B cell (primary cell): ENCODE data around the gene ZC3HAV1. TPM values are rescaled to one million over a fixed set of nuclear protein-coding genes. Genes with fewer than 3 reads are reported as not detected.

Experiments used
- ATAC-seq: fragments of 200-7000 bp; cut with Tn5 transposase; one replicate; pipeline ENCODE4 v1.10.0; 2021; ENCODE audit warnings: low read depth, mild to moderate bottlenecking, moderate number of reproducible peaks, moderate library complexity
- CTCF ChIA-PET: fragments of 350-600 bp; sonication (Branson Sonifier 250); formaldehyde crosslinking; loops from one replicate; lab custom pipeline; 2021; ENCODE audit warnings: antibody characterized with exemption, inconsistent platforms; lab: Charles Lee
- POLR2A ChIA-PET: fragments of 350-600 bp; sonication (Branson Sonifier 250); formaldehyde crosslinking; loops from one replicate; lab custom pipeline; 2021; ENCODE audit warnings: antibody characterized with exemption; lab: Charles Lee
- DNase-seq: peaks from one replicate; pipeline ENCODE4 v3.0.0; 2013
- H2AFZ ChIP-seq: 2 replicates; pipeline ENCODE4 v1.6.1; 2012; ENCODE audit warnings: mild to moderate bottlenecking, low read depth, low read length; ENCODE audit not compliant: insufficient read depth, poor library complexity, severe bottlenecking
- H3K27ac ChIP-seq, 2 donors: 1 replicate in 1 of 2; 2 replicates in 1 of 2; pipeline ENCODE4 v1.5.1; 2012 to 2013; ENCODE audit warnings: low read length in 2 of 2, mild to moderate bottlenecking in 2 of 2, moderate library complexity in 1 of 2
- H3K27me3 ChIP-seq, 4 experiments: fragments of 200-600 bp in 1 of 4; sonication (generic) in 1 of 4; replicated peaks in 1 of 4; 1 replicate in 2 of 4; 2 replicates in 2 of 4; pipeline versions ENCODE4 v1.6.1 to v1.7.0; 2013 to 2016; ENCODE audit warnings: low read length in 3 of 4, mild to moderate bottlenecking in 2 of 4, mixed read lengths in 1 of 4, moderate library complexity in 1 of 4; ENCODE audit not compliant: insufficient read depth in 4 of 4, control insufficient read depth in 3 of 4; ENCODE audit errors: control extremely low read depth in 1 of 4
- H3K36me3 ChIP-seq, 2 experiments: replicated peaks in 1 of 2; 1 replicate in 1 of 2; 2 replicates in 1 of 2; pipeline versions ENCODE4 v1.6.1 to v1.7.1; 2013; ENCODE audit warnings: low read length in 1 of 2; ENCODE audit not compliant: insufficient read depth in 2 of 2, control insufficient read depth in 1 of 2; ENCODE audit errors: control extremely low read depth in 1 of 2, extremely low read depth in 1 of 2
- H3K4me1 ChIP-seq, 2 donors: fragments of 200-600 bp in 1 of 2; sonication (generic) in 1 of 2; 1 replicate in 1 of 2; 2 replicates in 1 of 2; pipeline versions ENCODE4 v1.5.1 to v1.6.1; 2013 to 2017; ENCODE audit warnings: low read length in 2 of 2; ENCODE audit not compliant: control insufficient read depth in 2 of 2, insufficient read depth in 2 of 2
- H3K4me2 ChIP-seq: replicated peaks from 2 replicates; pipeline ENCODE3; 2012; ENCODE audit warnings: mild to moderate bottlenecking, low read depth, low read length; ENCODE audit not compliant: poor library complexity, severe bottlenecking
- H3K4me3 ChIP-seq, 5 experiments: fragments of 200-600 bp in 1 of 5; sonication (generic) in 1 of 5; 1 replicate in 3 of 5; 2 replicates in 2 of 5; pipeline versions ENCODE4 v1.5.1 to v1.7.0; 2011 to 2016; ENCODE audit warnings: low read length in 4 of 5, mild to moderate bottlenecking in 4 of 5, low read depth in 2 of 5, control low read depth in 1 of 5, moderate library complexity in 1 of 5; ENCODE audit not compliant: insufficient read depth in 1 of 5; ENCODE audit errors: control extremely low read depth in 1 of 5, extremely low read depth in 1 of 5
- H3K79me2 ChIP-seq: fragments of 200-600 bp; sonication (generic); one replicate; pipeline ENCODE4 v1.6.0; 2016; ENCODE audit warnings: low read length; ENCODE audit not compliant: control insufficient read depth, insufficient read depth
- H3K9ac ChIP-seq: fragments of 200-600 bp; sonication (generic); 2 replicates; pipeline ENCODE4 v1.6.1; 2017; ENCODE audit warnings: mild to moderate bottlenecking, low read length, moderate library complexity
- H3K9me3 ChIP-seq, 3 donors: one replicate each; pipeline versions ENCODE4 v1.6.1 to v1.7.1; 2013; ENCODE audit warnings: low read length in 2 of 3; ENCODE audit not compliant: control insufficient read depth in 2 of 3, insufficient read depth in 1 of 3; ENCODE audit errors: control extremely low read depth in 1 of 3
- H4K20me1 ChIP-seq: 2 replicates; pipeline ENCODE4 v1.6.0; 2012; ENCODE audit warnings: mild to moderate bottlenecking, low read length; ENCODE audit not compliant: insufficient read depth, control insufficient read depth, poor library complexity, severe bottlenecking
- H3K27ac Mint-ChIP-seq: one replicate; pipeline ENCODE4 v1.8.0; 2021; ENCODE audit warnings: mixed read lengths
- H3K27me3 Mint-ChIP-seq: one replicate; pipeline ENCODE4 v1.8.0; 2021; ENCODE audit warnings: mixed read lengths
- H3K4me1 Mint-ChIP-seq: one replicate; pipeline ENCODE4 v1.8.0; 2021; ENCODE audit warnings: mixed read lengths
- H3K4me3 Mint-ChIP-seq: one replicate; pipeline ENCODE4 v1.8.0; 2021; ENCODE audit warnings: mixed read lengths
- H3K9me3 Mint-ChIP-seq: one replicate; pipeline ENCODE4 v1.8.0; 2022; ENCODE audit warnings: mixed read lengths; ENCODE audit not compliant: insufficient read depth
- CTCF ChIP-seq: fragments of 200-600 bp; IDR thresholded peaks from one replicate; pipeline ENCODE4 v1.8.0; 2022; ENCODE audit warnings: antibody characterized with exemption, mild to moderate bottlenecking
- EZH2 ChIP-seq: IDR thresholded peaks from 2 replicates; pipeline ENCODE4 v1.6.1; 2012; ENCODE audit warnings: borderline replicate concordance, low read depth, mild to moderate bottlenecking, moderate library complexity, low read length; ENCODE audit not compliant: insufficient read depth, poor library complexity, severe bottlenecking
- WGBS: methylation state at CpG from one replicate; pipeline ENCODE4 v1.1.5; 2013; ENCODE audit warnings: missing lambda C conversion rate; ENCODE audit not compliant: insufficient coverage; 5-methylcytosine and 5-hydroxymethylcytosine counted together
- intact Hi-C: fragments of 100-400 bp; cut with micrococcal nuclease; formaldehyde crosslinking; loops from one replicate; pipeline ENCODE4 v1.10.0; 2022
- polyA plus RNA-seq: library from polyadenylated mRNA; depleted of rRNA; stranded (reverse); fragments of >200 nt; gene quantifications from 2 replicates; pipeline ENCODE4 v1.2.3, GENCODE V29; 2012
- total RNA-seq, 2 donors: library from RNA; stranded (reverse); fragments of 120-200 nt in 1 of 2; gene quantifications; 1 replicate in 1 of 2; 2 replicates in 1 of 2; pipeline versions ENCODE4 v1.2.3 to v1.2.4, GENCODE V29; 2013 to 2022

ZC3HAV1 gene
- total and polyA plus RNA-seq, 2 donors (not counting 1 experiment from before 2014, with no cell fraction given) = 45.9 to 101 TPM

GRCh38 chr7:139023076-139023475, 86.4 kb downstream of the ZC3HAV1 start:
- no peak for ATAC-seq
- Histone ChIP-seq H3K4me2 (no peak overlapping the region), H2AFZ (no peak overlapping the region), H3K79me2 (no peaks in the 10 kb centered on the region), H3K27me3 (no peaks in the 10 kb centered on the region), H4K20me1 (no peaks in the 10 kb centered on the region), H3K9ac (no peak overlapping the region), H3K4me3 (no peak overlapping the region), H3K9me3 (no peaks in the 10 kb centered on the region), H3K27ac (no peak overlapping the region), H3K4me1 (no peaks in the 10 kb centered on the region), H3K36me3 (no peaks in the 10 kb centered on the region)
- Mint-ChIP-seq H3K27ac (no peak overlapping the region), H3K9me3 (no peaks in the 10 kb centered on the region), H3K4me3 (no peak overlapping the region), H3K4me1 (no peaks in the 10 kb centered on the region), H3K27me3 (no peaks in the 10 kb centered on the region)
- CTCF ChIA-PET = no interaction called here
- DNase-seq = no peak
- TF ChIP-seq EZH2 = no peak
- TF ChIP-seq CTCF = no peak
- intact Hi-C loops = no loop called here
- POLR2A ChIA-PET = interaction anchor here (0.6 kb wide), 1 partner anchor 28 kb away, joined by 3 read pairs; no protein-coding TSS in a partner anchor
- WGBS = 100% methylated on average over 3 of the region's 5 CpGs

- no peak for DNase-seq
- WGBS = 100% methylated on average over 1 of the region's 4 CpGs
- Histone ChIP-seq H3K27me3 (no peaks in the 10 kb centered on the region), H3K4me3 (no peak overlapping the region), H3K27ac (no peak overlapping the region), H3K36me3 (no peaks in the 10 kb centered on the region), H3K4me1 (peaks cover 0 to under 1% of the 10 kb centered on the region in 2 donors), H3K9ac (no peak overlapping the region), H4K20me1 (no peaks in the 10 kb centered on the region), H2AFZ (no peak overlapping the region), H3K4me2 (no peak overlapping the region), H3K79me2 (no peaks in the 10 kb centered on the region), H3K9me3 (no peaks in the 10 kb centered on the region)
- ChIA-PET POLR2A (interaction anchor here (0.6 kb wide), 1 partner anchor 29 kb away, joined by 3 read pairs; no protein-coding TSS in a partner anchor), CTCF (no interaction called here)
- TF ChIP-seq EZH2 = no peak
- TF ChIP-seq CTCF = no peak
- H3K4me1 Mint-ChIP-seq = peaks cover under 1% of the 10 kb centered on the region
- no peak overlapping the region for H3K27ac Mint-ChIP-seq
- no peak for ATAC-seq
- intact Hi-C loops = no loop called here
- H3K27me3 Mint-ChIP-seq = no peaks in the 10 kb centered on the region
- H3K4me3 Mint-ChIP-seq = no peak overlapping the region
- H3K9me3 Mint-ChIP-seq = no peaks in the 10 kb centered on the region
Observed at GRCh38 chr7:139022286-139022685, 87.2 kb downstream of the ZC3HAV1 start.
